OCI-LY3 (cell line): ENCODE data around the gene CEP104.
"Not testable (repeated sequence)": the region's sequence is repeated elsewhere in the genome, so short reads cannot be mapped to it uniquely, and the experiment has no call there.

Experiments
- H2AFZ ChIP-seq: fragments of 200-600, 300-600 bp; shearing (Covaris generic); 2 replicates; pipeline ENCODE4 v1.6.0; 2014; ENCODE audit warnings: antibody characterized with exemption, low read depth, low read length
- H3K27ac ChIP-seq: fragments of 200-600, 300-600 bp; sonication (generic); 2 replicates; pipeline ENCODE4 v1.5.1; 2014; ENCODE audit warnings: mild to moderate bottlenecking, low read length, moderate library complexity, mixed read lengths
- H3K27me3 ChIP-seq: fragments of 200-600, 300-600 bp; sonication (generic); 2 replicates; pipeline ENCODE4 v1.6.1; 2014; ENCODE audit warnings: low read depth, low read length, mixed read lengths
- H3K36me3 ChIP-seq: fragments of 200-600, 300-600 bp; sonication (generic); replicated peaks from 2 replicates; pipeline ENCODE3; 2014; ENCODE audit warnings: low read depth, low read length, mixed read lengths
- H3K4me1 ChIP-seq: fragments of 300-600, 200-600 bp; sonication (generic); 2 replicates; pipeline ENCODE4 v1.6.1; 2014; ENCODE audit warnings: low read length, mixed read lengths
- H3K4me2 ChIP-seq: fragments of 200-600, 300-600 bp; sonication (generic); 2 replicates; pipeline ENCODE4 v1.6.1; 2014; ENCODE audit warnings: low read length, mixed read lengths
- H3K4me3 ChIP-seq: fragments of 300-600, 200-600 bp; sonication (generic); 2 replicates; pipeline ENCODE4 v1.5.1; 2014; ENCODE audit warnings: antibody characterized with exemption, mild to moderate bottlenecking, low read length, moderate library complexity
- H3K79me2 ChIP-seq: fragments of 300-600, 200-600 bp; shearing (Covaris generic); 2 replicates; pipeline ENCODE4 v1.6.1; 2014; ENCODE audit warnings: mild to moderate bottlenecking, low read length, mixed read lengths
- H3K9ac ChIP-seq: fragments of 300-600, 200-600 bp; shearing (Covaris generic); 2 replicates; pipeline ENCODE4 v1.6.0; 2014; ENCODE audit warnings: mild to moderate bottlenecking, low read length, moderate library complexity
- H3K9me3 ChIP-seq: fragments of 200-600, 300-600 bp; shearing (Covaris generic); 2 replicates; pipeline ENCODE4 v1.6.1; 2014; ENCODE audit warnings: low read length, mixed read lengths; ENCODE audit not compliant: insufficient read depth
- H4K20me1 ChIP-seq: fragments of 200-600, 300-600 bp; sonication (generic); 2 replicates; pipeline ENCODE4 v1.6.1; 2016; ENCODE audit warnings: low read length, mixed read lengths; ENCODE audit not compliant: insufficient read depth
- CTCF ChIP-seq: fragments of 200-600, 300-600 bp; sonication (generic); IDR thresholded peaks from 2 replicates; pipeline ENCODE4 v1.5.1; 2014; ENCODE audit warnings: antibody characterized with exemption, low read length, low read depth
- EZH2phosphoT487 ChIP-seq: fragments of 200-600 bp; shearing (Covaris generic); IDR thresholded peaks from 2 replicates; pipeline ENCODE4 v1.6.1; 2018; ENCODE audit warnings: antibody characterized with exemption, mixed run types, low read depth

The CEP104 gene

GRCh38 chr1:3814771-3815561 is 42.0 kb downstream of the CEP104 start:
- Histone ChIP-seq H2AFZ (no peak overlapping the region), H3K4me1 (peaks cover 22% of the 10 kb centered on the region), H3K4me3 (no peak overlapping the region), H3K9me3 (no peaks in the 10 kb centered on the region), H3K79me2 (no peaks in the 10 kb centered on the region), H4K20me1 (no peaks in the 10 kb centered on the region; the same call in 1 of the 2 replicates), H3K27me3 (no peaks in the 10 kb centered on the region), H3K9ac (no peak overlapping the region), H3K4me2 (no peak overlapping the region), H3K36me3 (peaks cover 4% of the 10 kb centered on the region), H3K27ac (no peak overlapping the region)
- TF ChIP-seq EZH2phosphoT487 (no peak), CTCF (no peak)

- no peaks in the 10 kb centered on the region for H3K27me3 ChIP-seq
- H3K36me3 ChIP-seq, result peaks cover 4% of the 10 kb centered on the region
- no peak for TF ChIP-seq EZH2phosphoT487
- TF ChIP-seq CTCF, result no peak
- no peak overlapping the region for H3K9ac ChIP-seq
- no peaks in the 10 kb centered on the region for H3K9me3 ChIP-seq
- H3K4me2 ChIP-seq, result no peak overlapping the region
- H2AFZ ChIP-seq, result no peak overlapping the region
- H3K4me1 ChIP-seq, result peaks cover 13% of the 10 kb centered on the region
- no peak overlapping the region for H3K4me3 ChIP-seq
- H3K27ac ChIP-seq, result no peak overlapping the region
- no peaks in the 10 kb centered on the region for H3K79me2 ChIP-seq
- H4K20me1 ChIP-seq, result no peaks in the 10 kb centered on the region
These were observed 42.9 kb downstream of the CEP104 start for GRCh38 chr1:3814065-3814464.

DNA sequence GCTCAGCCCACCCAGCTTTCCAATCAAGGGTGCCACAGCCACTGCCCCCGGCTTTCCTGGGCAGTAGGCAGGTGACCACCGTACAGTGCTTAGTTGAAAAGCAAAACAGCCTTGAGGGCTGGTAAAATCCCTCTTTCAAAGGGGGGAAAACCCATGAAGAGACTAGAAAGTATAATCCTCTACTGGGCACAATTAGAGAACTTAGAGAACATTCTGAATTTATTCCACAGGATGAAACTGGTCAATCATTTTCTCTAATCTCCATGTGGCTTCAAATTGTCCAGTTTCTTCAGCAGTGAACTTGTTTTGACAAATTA is 45.5 kb downstream of the CEP104 start:
- no peak overlapping the region for H3K9ac ChIP-seq
- H3K36me3 ChIP-seq, result peaks cover 4% of the 10 kb centered on the region
- H4K20me1 ChIP-seq, result no peaks in the 10 kb centered on the region
- TF ChIP-seq EZH2phosphoT487, result no peak
- no peak for TF ChIP-seq CTCF
- H3K4me2 ChIP-seq, result peak overlapping the region; percentile 73
- no peak overlapping the region for H2AFZ ChIP-seq
- no peak overlapping the region for H3K27ac ChIP-seq
- peaks cover 11% of the 10 kb centered on the region for H3K4me1 ChIP-seq
- H3K27me3 ChIP-seq, result no peaks in the 10 kb centered on the region
- no peaks in the 10 kb centered on the region for H3K9me3 ChIP-seq
- H3K79me2 ChIP-seq, result no peaks in the 10 kb centered on the region
- H3K4me3 ChIP-seq, result peak overlapping the region; percentile 55

DNA sequence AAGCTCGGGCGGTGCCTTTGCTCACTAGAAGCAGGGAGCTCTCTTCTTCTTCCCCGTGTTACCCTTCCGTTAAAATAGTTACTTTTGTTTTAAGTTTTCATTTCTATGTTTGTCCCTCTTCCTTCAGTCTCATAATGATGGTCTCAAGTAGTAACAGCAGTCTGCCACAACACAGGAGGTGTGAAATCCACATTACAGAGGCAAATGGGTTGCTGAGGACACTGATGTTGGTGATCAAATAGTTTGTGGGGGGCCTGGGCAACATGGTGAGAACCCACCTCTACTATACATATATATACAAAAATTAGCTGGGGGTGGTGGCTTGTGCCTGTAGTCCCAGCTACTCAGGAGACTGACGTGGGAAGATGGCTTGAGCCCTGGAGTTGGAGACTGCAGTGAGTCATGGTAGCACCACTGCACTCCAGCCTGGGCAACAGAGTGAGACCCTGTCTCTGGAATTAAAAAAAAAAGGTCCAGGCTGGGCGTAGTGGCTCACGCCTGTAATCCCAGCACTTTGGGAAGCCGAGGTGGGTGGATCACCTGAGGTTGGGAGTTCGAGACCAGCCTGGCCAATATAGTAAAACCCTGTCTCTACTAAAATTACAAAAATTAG is 46.8 kb downstream of the CEP104 start:
- H2AFZ ChIP-seq, H3K9me3 ChIP-seq, H3K4me3 ChIP-seq, H3K27me3 ChIP-seq, H3K79me2 ChIP-seq, H3K36me3 ChIP-seq, H3K9ac ChIP-seq, H3K27ac ChIP-seq, H3K4me2 ChIP-seq, H4K20me1 ChIP-seq: not testable (repeated sequence)
- H3K4me1 ChIP-seq, result peaks cover 13% of the 10 kb centered on the region
